Fibroblast of upper back skin (primary cell): Measurements from ENCODE around the gene KTI12.
"Not testable (repeated sequence)": the region's sequence is repeated elsewhere in the genome, so short reads cannot be mapped to it uniquely, and the experiment has no call there.

Source experiments
- DNase-seq: peaks from one replicate; pipeline ENCODE4 v3.0.0-alpha.2; 2013

The KTI12 gene

GRCh38 chr1:52033190-52034049 is at the start of gene KTI12:
Gene KTI12 (minus strand): TSS chr1:52033810. CDS start chr1:52033761, 49 bp downstream.
- peak; percentile 91 for DNase-seq

- DNase-seq = no peak
Observed at GRCh38 chr1:52080014-52080415, 46.4 kb upstream of the KTI12 start.

- not testable (repeated sequence) for DNase-seq
Observed at GRCh38 chr1:52077277-52077676, 43.7 kb upstream of the KTI12 start.

- no peak for DNase-seq
Observed at GRCh38 chr1:52072291-52072690, 38.7 kb upstream of the KTI12 start.

- no peak for DNase-seq
Observed at GRCh38 chr1:52070704-52071103, 37.1 kb upstream of the KTI12 start.

GRCh38 chr1:52063192-52063591 is 29.6 kb upstream of the KTI12 start:
- no peak for DNase-seq

- DNase-seq = no peak
Observed at GRCh38 chr1:52060822-52061221, 27.2 kb upstream of the KTI12 start.

- DNase-seq = no peak
Observed at GRCh38 chr1:52059888-52060287, 26.3 kb upstream of the KTI12 start.

- peak; percentile 67 for DNase-seq
Observed at GRCh38 chr1:52059321-52059720, 25.7 kb upstream of the KTI12 start.

- peak; percentile 18 for DNase-seq
Observed at GRCh38 chr1:52057876-52058415, 24.3 kb upstream of the KTI12 start.

- DNase-seq = peak; percentile 9
Observed at GRCh38 chr1:52057255-52057654, 23.6 kb upstream of the KTI12 start.

- DNase-seq = peak; percentile 55
Observed at GRCh38 chr1:52056937-52057231, 23.3 kb upstream of the KTI12 start.

GRCh38 chr1:52056163-52056936 is 22.7 kb upstream of the KTI12 start, which contains the start of gene BTF3L4:
Gene BTF3L4 (plus strand): TSS chr1:52056295. CDS start chr1:52059848, 3,553 bp downstream.
- DNase-seq = peak; percentile 94

- no peak for DNase-seq
Observed at GRCh38 chr1:52055866-52056162, 22.2 kb upstream of the KTI12 start.

GRCh38 chr1:52055066-52055865 is 21.7 kb upstream of the KTI12 start, which contains the start of gene TXNDC12:
Gene TXNDC12 (minus strand): TSS chr1:52055191. CDS start chr1:52055096, 95 bp downstream.
- peak; percentile 92 for DNase-seq

GRCh38 chr1:52054496-52055065 is 21.0 kb upstream of the KTI12 start:
- no peak for DNase-seq

- no peak for DNase-seq
Observed at GRCh38 chr1:52053862-52054261, 20.3 kb upstream of the KTI12 start.

GRCh38 chr1:52049337-52049736 is 15.7 kb upstream of the KTI12 start:
- not testable (repeated sequence) for DNase-seq

- not testable (repeated sequence) for DNase-seq
Observed at GRCh38 chr1:52045666-52046195, 12.1 kb upstream of the KTI12 start.

GRCh38 chr1:52045236-52045635 is 11.6 kb upstream of the KTI12 start:
- no peak for DNase-seq

GRCh38 chr1:52041551-52042185 is 8.1 kb upstream of the KTI12 start:
- no peak for DNase-seq

- DNase-seq = no peak
Observed at GRCh38 chr1:52037909-52038308, 4.3 kb upstream of the KTI12 start.
